NCI-H146 (cell line): ENCODE measurements around the gene SEPTIN2.
"Not testable (repeated sequence)": the region's sequence is repeated elsewhere in the genome, so short reads cannot be mapped to it uniquely, and the experiment has no call there.

ENCODE experiments used
- DNase-seq: peaks from one replicate; lab custom pipeline; 2025; lab: John Stamatoyannopoulos, UW

Gene SEPTIN2

GRCh38 chr2:241315879-241316631 is at the start of gene SEPTIN2:
SEPTIN2 (plus strand) TSS chr2:241315925; CDS start chr2:241324233, 8,308 bp downstream.
- DNase-seq = peak; percentile 59

DNA sequence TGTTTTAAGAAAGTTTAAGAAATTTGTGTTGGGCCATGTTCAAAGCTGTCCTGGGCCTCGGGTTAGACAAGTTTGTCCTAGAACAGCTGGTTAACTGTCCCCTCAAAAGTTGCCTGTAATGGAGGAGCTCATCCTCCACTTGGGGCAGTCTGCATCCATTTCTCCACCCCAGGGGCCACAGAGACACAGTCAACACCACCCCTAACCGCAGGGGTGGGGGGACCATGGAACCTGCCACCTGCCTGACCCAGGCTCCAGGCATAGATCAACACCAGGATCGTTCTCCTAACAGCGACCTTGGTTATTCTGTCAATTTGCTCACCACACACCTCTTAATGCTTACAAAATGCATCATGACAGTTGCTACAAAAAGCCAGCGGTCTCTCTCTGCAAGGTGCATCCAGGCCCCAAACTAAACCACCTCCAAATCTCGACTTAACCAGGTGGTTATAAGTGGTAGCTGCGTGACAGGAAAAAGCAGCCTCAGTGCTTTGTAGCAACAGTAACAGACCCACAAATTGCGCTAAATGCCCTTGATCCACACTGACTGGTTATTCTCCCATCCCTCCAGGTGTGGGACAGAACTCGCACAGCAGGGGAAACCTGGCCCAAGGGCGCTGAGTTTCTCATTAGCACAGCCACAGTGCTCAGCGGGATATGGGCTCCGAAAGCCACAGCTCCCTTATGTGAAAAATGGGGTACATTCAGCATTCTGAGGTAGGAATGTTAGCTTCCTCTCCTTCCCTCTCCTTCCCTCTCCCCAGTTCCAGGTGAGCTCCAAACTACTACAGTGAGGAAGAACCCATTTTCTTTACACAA is 48.3 kb upstream of the SEPTIN2 start:
- DNase-seq = no peak

DNA sequence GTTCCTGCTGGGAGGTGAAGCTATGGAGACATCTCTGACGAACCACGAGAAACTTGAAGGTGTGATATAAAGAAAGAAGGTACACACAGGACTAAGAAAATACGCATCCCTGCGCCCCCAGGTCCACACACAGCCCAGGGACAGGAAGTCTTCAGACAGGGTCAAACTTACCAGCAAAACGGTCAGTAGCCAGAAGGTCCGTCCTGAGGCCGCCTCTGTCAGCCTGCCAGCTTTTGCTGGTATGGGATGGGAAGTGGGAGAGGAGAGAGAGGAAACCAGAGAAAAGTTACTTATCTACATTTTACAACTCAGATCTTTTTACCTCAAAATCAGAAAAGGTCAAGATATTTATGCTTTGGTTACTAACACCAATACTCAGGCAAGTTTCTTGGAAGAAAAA is 47.4 kb upstream of the SEPTIN2 start:
- DNase-seq = no peak

DNA sequence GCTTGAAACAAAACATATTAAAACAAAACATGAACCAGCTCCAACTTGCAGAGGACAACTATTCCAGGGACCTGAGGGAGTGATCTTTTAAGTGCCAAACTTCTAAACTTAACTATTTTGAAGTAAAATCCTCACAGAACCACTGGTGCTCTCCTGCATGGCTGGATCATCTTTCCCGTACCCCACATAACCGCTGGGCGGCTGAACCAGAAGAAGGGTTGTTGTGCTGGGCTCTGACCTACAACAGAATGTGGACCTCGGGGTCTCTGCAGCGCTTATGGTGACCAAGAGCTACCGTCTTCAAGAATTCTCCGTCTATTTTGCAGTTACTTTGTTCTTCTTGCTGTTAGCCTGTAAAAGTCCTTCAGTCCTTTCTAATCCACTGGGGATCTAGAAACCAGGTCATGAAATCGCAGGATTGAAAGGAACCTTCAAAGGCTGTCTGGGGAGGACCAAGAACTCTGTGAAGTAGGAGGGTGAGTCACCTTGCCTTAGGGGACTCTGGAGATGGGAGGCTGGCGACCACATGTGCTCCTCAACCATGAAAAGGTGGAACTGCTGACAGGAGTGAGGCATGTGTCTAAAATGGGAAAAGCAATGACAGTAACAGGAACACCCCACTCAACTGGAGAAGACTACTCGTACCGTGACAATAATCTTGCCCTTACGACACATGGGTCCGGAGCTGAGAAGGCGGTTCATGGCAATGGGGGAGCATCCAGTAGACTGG is 46.8 kb upstream of the SEPTIN2 start:
- DNase-seq = no peak

DNA sequence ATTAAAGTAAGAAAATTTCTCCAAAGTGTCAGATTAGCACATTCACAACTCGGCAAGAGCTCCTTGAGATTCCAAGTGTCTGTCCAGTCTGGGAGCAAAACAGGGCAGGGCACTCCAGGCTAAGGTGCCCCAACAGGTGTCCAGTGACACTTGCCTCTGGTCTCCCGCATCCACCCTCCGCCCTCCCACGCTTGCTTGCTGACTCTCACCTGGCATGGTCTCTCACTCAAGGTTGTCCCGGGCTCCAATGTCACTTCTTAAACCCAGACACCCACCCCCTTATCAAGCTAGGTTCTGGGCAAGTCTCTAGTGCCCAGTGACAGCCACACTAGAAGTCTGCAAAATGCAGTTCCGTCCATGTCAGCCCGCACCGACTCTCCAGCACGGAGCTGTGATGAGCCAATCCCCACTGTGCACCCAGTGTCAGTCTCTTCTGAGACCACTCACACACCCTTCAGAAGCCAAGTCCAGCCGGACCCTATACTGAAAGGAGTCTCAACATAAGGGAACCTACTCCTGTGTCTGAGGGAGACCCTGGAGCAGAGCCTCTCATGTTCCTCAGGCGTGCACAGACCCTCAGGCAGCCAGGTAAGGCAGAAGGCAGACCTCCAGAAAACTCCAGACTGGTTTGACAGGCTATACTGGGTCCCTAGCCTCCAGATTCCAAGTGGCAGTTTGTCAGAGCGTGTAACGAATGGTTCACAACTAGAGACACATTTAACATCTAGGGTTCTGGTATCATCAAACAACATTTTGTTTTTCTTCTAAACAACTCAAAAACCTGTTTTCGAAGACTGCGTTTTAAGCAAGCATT is 45.8 kb upstream of the SEPTIN2 start:
- DNase-seq = no peak

GRCh38 chr2:241270531-241270930 is 45.2 kb upstream of the SEPTIN2 start:
- no peak for DNase-seq

DNA sequence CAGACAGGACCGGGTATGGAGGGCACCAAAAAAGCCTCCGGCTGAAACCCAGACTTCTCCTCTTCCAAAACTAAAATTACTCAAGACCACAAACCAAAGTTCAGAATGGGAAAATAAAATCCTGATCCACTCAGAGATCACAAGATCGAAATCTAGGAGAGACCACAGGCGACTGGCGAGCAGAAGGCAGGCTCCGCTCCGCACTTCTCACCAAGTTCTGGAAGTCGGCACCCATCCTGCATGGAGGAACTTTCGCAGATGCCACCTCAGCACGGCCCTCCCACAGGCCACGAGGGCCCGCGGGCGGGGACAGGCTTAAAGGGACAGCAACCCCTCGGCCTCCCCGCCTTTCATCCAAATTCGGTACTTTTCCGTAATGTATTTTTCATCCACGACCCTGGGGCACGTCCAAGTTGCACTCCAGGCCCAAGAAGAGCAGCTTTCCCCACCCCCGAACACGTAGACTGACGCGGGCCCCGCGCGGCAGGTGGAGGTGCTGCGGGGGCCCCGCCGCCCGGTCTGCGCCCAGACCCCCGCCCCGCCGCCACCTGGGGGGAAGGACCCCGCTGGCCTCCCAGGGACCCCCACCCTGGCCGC is 43.9 kb upstream of the SEPTIN2 start:
- DNase-seq = peak; percentile 23

DNA sequence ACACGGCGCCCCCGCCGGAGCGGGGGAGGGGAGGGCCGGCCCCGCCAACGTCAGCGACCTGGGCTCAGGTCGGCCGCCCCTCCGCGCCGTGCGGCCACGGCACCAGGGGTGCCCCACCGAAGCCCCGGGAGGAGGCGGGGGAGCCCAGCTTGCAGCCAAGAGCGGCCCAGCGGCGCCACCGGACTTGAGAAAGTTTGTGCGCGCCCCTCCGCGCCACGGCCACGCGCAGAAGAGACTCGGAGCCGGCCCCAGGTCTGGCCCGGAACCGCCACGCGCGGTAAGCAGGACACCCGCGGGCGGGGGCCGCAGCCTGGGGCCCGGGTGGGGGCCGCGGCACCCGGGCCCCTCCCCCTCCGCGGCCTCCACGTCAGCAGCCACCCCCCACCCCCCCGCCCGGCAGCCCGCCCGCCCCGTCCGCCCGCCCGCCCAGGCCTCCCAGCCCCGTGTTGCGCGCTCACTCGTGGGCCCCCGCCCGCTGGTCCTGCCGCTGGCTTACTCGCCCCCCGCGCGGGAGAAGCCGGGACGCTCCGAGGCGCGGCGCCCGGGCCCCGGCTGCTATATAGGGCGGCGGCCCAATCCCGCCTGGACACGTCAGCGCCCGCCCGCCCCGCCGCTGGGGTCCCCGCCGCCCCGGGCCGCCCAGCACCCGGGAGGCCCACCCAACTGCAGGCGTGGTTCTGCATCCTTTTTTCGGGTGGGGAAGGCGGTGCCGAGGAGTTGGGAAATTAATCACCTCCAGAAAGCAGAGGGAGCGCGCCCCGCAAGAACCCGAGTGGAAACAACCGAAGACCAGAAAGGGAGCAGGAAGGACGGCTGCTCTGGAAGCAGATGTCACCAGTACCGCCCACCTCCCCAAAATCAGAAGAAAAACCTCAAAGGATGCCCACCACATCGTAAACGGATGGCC is 43.2 kb upstream of the SEPTIN2 start:
- DNase-seq = peak; percentile 13

GRCh38 chr2:241273210-241274020 is 42.3 kb upstream of the SEPTIN2 start:
- DNase-seq = no peak

- no peak for DNase-seq
Observed at GRCh38 chr2:241274127-241274526, 41.6 kb upstream of the SEPTIN2 start.

GRCh38 chr2:241275504-241275903 is 40.2 kb upstream of the SEPTIN2 start:
- DNase-seq = no peak

- DNase-seq = no peak
Observed at GRCh38 chr2:241275910-241276309, 39.8 kb upstream of the SEPTIN2 start.

- DNase-seq = not testable (repeated sequence)
Observed at GRCh38 chr2:241278306-241278705, 37.4 kb upstream of the SEPTIN2 start.

- no peak for DNase-seq
Observed at GRCh38 chr2:241279413-241279812, 36.3 kb upstream of the SEPTIN2 start.

DNA sequence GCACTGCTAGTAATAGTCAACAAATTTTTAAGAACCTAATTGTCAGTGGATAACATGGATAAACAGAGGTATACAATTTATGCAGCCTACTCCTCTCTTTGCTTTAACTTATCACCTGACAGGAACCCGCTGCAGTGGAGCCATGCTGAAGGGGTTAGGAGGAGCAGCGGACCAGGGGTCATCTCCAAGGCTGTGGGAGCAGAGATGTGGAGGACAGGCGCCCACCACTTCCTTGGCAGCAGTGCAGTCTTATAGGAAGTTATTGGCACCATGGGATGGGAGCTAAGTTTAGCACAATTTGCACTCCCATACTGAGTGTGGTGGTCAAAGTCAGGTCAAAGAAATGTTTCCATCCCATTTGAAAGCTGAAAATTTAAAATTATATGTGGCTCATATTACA is 35.9 kb upstream of the SEPTIN2 start:
- no peak for DNase-seq

GRCh38 chr2:241280291-241280690 is 35.4 kb upstream of the SEPTIN2 start:
- no peak for DNase-seq

DNA sequence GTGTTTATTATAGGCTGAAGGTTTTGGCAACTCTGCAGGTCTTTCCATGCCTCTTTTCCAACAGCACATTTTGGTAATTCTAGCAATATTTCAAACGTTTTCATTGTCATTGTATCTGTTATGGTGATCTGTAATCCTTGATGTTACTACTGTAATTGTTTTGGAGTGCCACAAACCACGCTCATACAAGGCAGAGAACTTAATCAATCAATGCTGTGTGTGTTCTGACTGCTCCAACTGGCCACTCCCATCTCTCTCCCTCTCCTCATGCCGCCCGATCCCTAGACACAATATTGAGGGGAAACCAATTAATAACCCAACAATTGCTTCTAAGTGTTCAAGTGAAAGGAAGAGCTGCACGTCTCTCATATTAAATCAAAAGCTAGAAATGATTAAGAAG is 33.2 kb upstream of the SEPTIN2 start:
- DNase-seq = no peak

DNA sequence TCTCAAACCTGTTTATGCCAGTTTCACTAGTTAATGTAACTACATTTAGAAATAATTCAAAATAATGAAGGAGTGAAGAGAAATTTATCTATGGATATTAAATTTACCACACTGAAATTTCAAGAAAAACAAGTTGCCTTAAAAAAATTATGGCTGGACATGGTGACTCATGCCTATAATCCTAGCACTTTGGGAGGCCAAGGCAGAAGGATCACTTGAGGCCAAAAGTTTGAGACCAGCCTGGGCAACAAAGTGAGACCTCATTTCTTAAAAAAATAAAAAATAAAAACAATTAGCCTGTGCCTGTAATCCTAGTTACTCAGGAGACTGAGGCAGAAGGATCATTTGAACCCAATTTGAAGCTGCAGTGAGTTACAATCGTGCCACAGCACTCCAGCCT is 30.1 kb upstream of the SEPTIN2 start:
- DNase-seq = no peak

GRCh38 chr2:241286348-241287090 is 29.2 kb upstream of the SEPTIN2 start:
- no peak for DNase-seq
